Measurements from ENCODE around the gene SRCAP.

The SRCAP gene

DNA sequence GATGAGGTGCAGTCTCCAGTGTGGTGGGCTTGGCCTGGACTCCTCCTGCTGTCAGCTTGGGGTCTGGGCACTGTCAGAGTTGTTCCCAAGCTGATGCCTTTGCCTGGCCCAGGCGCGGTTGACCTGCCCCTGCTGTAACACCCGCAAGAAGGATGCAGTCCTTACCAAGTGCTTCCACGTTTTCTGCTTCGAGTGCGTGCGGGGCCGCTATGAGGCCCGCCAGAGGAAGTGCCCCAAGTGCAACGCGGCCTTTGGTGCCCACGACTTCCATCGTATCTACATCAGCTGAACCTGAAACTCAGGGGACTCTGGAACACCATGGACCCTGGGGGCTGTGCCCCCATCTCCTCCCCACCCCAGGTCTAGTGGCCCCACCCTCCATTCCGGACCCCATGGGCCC, 74.9 kb downstream of the SRCAP start:
- no peak overlapping the region for H3K4me3 Mint-ChIP-seq
- peaks cover 27% of the 10 kb centered on the region for H3K4me1 Mint-ChIP-seq (ENCODE audit: low read depth)
- H3K36me3 Mint-ChIP-seq (ENCODE audit: low read depth) = peaks cover 72% of the 10 kb centered on the region
- no peak overlapping the region for H3K27ac Mint-ChIP-seq
- no peaks in the 10 kb centered on the region for H3K9me3 Mint-ChIP-seq
- no peak for DNase-seq
- H3K27me3 Mint-ChIP-seq = no peaks in the 10 kb centered on the region

DNA sequence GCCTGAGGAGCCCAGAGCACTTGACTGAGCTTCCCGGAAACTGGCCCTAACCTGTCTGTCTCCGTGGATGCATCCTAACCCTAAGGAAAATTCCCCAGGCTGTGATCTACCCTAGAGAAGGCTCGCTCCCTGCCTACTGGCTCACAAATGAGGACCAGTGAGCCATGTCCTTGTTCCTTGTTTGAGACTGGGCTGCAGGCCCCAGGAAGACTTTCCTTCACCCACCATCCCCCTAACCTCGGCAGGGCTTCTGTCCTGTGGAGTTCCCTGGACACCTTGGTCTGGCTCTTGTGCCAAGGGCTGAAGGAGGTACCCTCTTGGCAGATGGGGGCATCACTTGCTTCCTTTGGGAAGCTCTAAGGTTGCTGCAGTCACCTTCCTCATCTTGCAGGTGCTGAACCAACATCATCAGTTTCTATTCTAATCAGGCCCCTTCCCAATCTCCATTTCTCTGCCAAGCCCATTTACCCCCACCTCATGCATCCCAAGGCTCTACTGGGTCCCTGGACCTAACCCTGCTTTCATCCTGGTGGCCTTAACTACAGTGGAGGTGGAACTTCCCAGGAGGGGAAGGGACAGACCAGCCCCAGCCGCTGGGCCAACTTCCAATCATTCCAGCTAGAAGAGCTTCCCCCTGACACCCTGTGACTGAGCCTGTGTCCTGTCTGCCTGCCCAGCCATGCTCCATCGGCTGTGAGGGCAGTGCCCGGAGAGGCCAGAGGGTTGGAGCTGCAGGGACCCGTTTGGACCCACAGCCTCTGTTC, 75.6 kb downstream of the SRCAP start:
- H3K36me3 Mint-ChIP-seq (ENCODE audit: low read depth) = peaks cover 65% of the 10 kb centered on the region
- peak overlapping the region; percentile 93 for H3K4me3 Mint-ChIP-seq
- no peaks in the 10 kb centered on the region for H3K9me3 Mint-ChIP-seq
- H3K4me1 Mint-ChIP-seq (ENCODE audit: low read depth) = peaks cover 27% of the 10 kb centered on the region
- H3K27me3 Mint-ChIP-seq = no peaks in the 10 kb centered on the region
- DNase-seq = no peak
- H3K27ac Mint-ChIP-seq = peak overlapping the region; percentile 95

DNA sequence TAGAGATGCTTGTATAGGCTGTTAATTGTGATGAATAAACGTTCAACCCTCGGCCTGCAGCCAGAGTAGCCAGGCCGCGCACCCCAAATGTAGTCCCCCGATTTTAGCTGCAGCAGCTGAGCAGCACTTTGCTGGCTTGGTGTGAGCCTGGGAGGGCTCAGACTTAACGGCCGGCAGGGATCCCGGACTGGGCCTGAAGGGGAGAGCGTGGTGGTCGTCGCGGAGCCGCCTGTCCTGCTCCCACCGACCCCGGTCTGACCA, 76.1 kb downstream of the SRCAP start:
- DNase-seq = no peak
- peak overlapping the region; percentile 95 for H3K27ac Mint-ChIP-seq
- H3K9me3 Mint-ChIP-seq = no peaks in the 10 kb centered on the region
- peaks cover 27% of the 10 kb centered on the region for H3K4me1 Mint-ChIP-seq (ENCODE audit: low read depth)
- H3K4me3 Mint-ChIP-seq = peak overlapping the region; percentile 93
- H3K27me3 Mint-ChIP-seq = no peaks in the 10 kb centered on the region
- peaks cover 59% of the 10 kb centered on the region for H3K36me3 Mint-ChIP-seq (ENCODE audit: low read depth)

DNA sequence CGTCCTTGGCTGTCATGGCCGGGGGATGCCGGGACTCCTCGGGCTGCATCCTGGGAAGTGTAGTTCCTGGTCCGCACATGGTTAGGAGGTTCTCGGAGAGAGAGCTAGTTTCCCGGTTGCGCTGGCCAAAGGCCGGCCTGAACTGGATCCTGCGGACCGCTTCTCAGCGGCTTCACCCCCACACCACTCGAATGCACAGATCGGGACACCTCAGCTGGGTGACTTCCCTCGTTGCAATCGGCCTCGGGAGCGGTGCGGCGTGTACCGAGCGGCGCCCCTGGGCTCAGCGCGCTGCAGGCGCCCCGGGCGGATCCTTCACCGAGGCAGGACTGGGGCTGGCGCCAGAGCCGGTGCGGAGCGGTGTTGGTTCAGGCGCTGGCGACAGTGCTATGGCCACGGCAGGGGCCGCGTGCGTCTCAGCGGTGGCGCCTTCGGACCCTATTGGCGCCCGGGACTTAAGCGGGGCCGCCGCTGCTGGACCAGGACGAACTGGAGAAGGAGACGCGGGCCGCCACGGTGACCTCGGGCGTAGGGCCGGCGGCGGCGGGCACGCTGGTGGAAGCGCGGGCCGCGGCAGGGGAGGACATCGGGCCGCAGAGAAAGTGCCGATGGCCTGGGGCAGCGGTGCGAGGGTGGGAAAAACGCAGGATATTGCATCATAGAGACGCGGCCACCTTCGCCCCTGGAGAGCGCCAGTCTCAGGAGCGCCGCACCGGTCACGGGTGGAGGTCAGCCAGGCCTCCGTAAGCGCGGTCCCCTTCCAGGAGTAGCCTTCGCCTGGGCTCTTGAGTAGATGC, 76.6 kb downstream of the SRCAP start:
- Mint-ChIP-seq H3K36me3 (ENCODE audit: low read depth) (peaks cover 54% of the 10 kb centered on the region), H3K27ac (peak overlapping the region; percentile 95), H3K9me3 (no peaks in the 10 kb centered on the region), H3K27me3 (no peaks in the 10 kb centered on the region), H3K4me3 (peak overlapping the region; percentile 93), H3K4me1 (ENCODE audit: low read depth) (peaks cover 27% of the 10 kb centered on the region)
- peak; percentile 79 for DNase-seq

DNA sequence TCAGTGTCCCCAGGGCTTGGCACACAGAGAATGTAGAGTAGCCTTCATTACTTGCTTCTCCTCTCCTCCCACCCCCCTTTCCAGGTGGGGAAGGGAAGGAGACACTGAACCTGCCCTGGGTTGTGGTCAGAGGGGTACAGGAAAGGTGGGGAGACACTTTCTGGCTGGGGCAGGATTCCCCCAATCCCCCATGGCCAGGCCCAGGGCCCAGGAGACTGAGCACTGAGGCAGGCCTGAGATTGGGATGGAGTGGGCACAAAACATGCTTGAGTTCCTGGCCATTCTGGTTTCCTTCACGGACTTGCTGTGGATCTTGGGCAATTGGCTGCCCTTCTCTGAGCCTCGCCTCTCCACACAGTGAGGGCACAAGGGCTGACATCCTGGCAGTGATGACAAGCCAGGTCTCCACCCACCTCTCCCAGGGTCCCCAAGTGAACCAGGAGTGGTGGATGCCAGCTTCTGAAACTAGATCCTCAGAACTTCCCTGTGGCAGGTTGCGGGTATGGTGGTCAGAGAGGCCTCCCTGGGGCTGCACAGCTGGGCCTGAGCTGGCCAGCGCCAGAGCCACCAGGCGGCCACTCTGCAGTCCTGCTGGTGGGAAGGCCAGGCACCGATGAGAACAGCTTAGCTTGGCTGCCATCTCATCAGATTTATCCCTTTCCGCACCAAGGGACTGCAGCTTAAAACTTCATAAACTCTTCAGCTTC, 78.8 kb downstream of the SRCAP start:
- Mint-ChIP-seq H3K36me3 (ENCODE audit: low read depth) (peaks cover 41% of the 10 kb centered on the region), H3K27me3 (no peaks in the 10 kb centered on the region), H3K4me3 (peak overlapping the region; percentile 93), H3K27ac (no peak overlapping the region), H3K9me3 (no peaks in the 10 kb centered on the region), H3K4me1 (ENCODE audit: low read depth) (peaks cover 25% of the 10 kb centered on the region)
- DNase-seq = no peak

DNA sequence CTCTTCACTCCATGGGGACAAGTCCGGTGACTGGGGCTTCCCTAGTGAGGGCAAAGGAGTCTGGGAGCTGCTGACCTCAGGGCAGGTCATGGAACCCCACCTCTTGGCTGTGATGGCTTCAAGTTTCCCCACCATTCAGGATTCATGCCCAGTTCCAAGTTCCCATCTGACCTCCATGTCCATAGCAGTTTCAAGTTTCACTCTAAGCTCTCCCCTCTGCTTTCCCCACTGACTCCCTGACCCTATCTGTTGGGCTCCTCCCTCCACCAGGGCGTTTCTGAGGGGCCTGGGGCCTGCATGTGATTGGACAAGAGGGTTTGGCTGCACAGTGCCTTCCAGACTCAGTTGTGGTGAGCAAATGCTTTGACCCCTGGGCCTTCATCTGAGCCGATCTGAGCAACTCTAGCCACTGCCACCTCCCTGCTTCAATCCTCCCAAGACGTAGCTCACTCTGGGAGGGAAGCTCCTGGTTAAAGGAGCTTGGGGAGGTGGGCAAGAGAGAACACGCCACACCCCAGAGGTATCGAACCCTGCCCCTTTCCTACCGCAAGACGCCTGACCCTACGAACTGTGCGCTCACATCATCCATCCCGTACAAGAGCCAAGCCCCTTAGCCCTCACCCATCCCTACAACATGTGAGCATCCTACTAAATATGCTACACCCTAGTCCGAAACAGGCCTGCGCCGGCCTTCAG, 79.7 kb downstream of the SRCAP start:
- no peaks in the 10 kb centered on the region for H3K9me3 Mint-ChIP-seq
- H3K36me3 Mint-ChIP-seq (ENCODE audit: low read depth) = peaks cover 39% of the 10 kb centered on the region
- DNase-seq = no peak
- H3K27ac Mint-ChIP-seq = no peak overlapping the region
- peaks cover 23% of the 10 kb centered on the region for H3K4me1 Mint-ChIP-seq (ENCODE audit: low read depth)
- no peak overlapping the region for H3K4me3 Mint-ChIP-seq
- H3K27me3 Mint-ChIP-seq = no peaks in the 10 kb centered on the region

DNA sequence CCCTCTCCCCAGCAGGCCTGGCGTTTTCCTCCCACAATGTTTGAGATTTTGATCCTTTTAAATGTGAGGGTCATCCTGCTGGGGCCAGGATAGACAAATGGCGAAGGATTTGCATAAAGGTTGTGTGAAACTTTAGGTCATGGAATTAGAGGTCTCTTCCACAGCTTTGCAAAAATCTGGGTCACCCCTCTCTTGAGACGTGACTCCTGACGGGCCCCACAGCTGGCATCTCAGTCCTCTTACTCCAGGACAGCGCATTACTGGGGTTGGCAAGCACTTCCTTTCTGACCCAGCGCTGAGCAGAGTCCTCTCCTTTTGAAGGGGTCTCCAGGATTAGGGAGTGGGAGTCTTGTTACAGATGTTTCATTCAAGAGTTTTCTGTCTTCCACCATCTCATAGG, 80.6 kb downstream of the SRCAP start:
- Mint-ChIP-seq H3K4me3 (no peak overlapping the region), H3K4me1 (ENCODE audit: low read depth) (peaks cover 22% of the 10 kb centered on the region), H3K27ac (no peak overlapping the region), H3K9me3 (no peaks in the 10 kb centered on the region), H3K27me3 (no peaks in the 10 kb centered on the region), H3K36me3 (ENCODE audit: low read depth) (peaks cover 30% of the 10 kb centered on the region)
- no peak for DNase-seq

DNA sequence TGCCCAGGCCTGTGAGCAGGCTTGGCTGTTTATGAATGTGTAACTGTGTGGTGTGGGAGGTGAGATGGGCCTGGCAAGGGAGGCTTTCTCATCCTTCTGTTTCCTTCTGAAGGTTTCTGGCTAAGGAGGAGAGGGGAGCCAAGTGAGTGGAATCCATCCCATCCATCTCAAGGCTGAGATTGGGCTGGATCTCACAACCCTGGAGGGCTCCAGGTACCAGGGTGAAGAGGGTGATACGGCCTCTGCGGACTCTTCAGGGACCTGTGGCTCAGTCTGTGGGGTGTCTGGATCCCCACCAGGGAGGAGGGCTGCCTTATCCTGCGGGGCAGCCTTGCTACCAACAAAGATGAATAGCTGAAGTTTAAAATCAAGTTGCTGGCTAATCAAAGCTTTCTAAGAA, 81.0 kb downstream of the SRCAP start:
- no peaks in the 10 kb centered on the region for H3K9me3 Mint-ChIP-seq

DNA sequence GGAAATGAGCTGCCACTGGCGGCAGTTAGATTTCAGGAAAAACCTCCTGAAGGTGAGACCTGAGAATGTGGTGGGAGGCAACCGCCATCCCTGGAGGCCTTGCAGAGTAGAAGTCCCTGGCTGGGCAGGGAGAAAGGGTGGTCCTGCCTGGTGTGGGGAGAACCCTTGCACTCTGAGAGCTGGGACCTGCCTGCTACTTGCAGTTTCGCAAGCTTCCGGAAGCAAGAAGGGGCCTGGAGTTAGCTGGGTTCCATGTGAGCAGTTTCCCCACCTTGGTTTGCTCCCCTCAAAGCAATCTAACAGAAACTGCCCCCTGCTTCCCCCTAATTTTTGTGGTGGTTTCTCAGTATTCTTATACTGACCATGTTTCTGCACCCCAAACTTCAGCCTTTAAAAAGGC, 81.6 kb downstream of the SRCAP start:
- peaks cover 19% of the 10 kb centered on the region for H3K4me1 Mint-ChIP-seq (ENCODE audit: low read depth)
- DNase-seq = no peak
- H3K9me3 Mint-ChIP-seq = no peaks in the 10 kb centered on the region
- H3K36me3 Mint-ChIP-seq (ENCODE audit: low read depth) = peaks cover 22% of the 10 kb centered on the region
- no peak overlapping the region for H3K4me3 Mint-ChIP-seq
- H3K27me3 Mint-ChIP-seq = no peaks in the 10 kb centered on the region
- H3K27ac Mint-ChIP-seq = no peak overlapping the region

More for the DNA sequence above, 81.0 kb downstream of the SRCAP start:
- Mint-ChIP-seq H3K4me3 (no peak overlapping the region), H3K36me3 (ENCODE audit: low read depth) (peaks cover 26% of the 10 kb centered on the region), H3K4me1 (ENCODE audit: low read depth) (peaks cover 18% of the 10 kb centered on the region), H3K27ac (no peak overlapping the region), H3K27me3 (no peaks in the 10 kb centered on the region)
- no peak for DNase-seq

DNA sequence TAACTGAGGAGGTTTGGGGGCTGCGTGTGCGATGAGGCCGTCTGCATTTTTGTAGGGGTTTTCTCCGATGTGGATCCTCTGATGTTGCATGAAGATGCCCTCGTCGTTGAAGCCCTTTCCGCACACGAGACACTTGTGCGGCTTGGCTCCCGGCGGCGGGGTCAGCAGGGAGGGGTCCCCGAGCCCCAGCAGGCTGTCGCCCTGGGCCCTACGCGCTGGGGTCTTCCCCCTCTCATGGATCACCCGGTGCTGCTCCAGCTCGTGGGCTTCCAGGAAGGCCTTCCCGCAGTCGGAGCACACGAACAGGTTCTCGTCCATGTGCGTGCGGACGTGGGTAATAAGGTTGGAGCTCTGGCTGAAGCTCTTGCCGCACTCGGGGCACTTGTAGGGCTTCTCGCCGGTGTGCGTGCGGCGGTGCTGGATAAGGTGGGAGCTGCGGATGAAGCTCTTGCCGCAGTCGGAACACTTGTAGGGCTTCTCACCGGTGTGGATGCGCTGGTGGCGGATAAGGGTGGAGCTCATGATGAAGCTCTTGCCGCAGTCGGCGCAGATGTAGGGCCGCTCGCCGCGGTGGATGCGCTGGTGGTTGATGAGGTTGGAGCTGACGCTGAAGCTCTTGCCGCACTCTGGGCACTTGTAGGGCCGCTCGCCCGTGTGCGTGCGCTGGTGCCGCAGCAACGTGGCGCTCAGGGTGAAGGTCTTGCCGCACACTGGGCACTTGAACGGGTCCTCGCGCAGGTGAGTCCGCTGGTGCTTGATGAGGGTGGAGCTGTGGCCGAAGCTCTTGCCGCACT, 83.7 kb downstream of the SRCAP start:
- H3K4me1 Mint-ChIP-seq (ENCODE audit: low read depth) = peaks cover 18% of the 10 kb centered on the region
- no peak overlapping the region for H3K4me3 Mint-ChIP-seq
- H3K36me3 Mint-ChIP-seq (ENCODE audit: low read depth) = peaks cover 18% of the 10 kb centered on the region
- no peak overlapping the region for H3K27ac Mint-ChIP-seq
- H3K27me3 Mint-ChIP-seq = peaks cover under 1% of the 10 kb centered on the region
- DNase-seq = no peak
- no peaks in the 10 kb centered on the region for H3K9me3 Mint-ChIP-seq

DNA sequence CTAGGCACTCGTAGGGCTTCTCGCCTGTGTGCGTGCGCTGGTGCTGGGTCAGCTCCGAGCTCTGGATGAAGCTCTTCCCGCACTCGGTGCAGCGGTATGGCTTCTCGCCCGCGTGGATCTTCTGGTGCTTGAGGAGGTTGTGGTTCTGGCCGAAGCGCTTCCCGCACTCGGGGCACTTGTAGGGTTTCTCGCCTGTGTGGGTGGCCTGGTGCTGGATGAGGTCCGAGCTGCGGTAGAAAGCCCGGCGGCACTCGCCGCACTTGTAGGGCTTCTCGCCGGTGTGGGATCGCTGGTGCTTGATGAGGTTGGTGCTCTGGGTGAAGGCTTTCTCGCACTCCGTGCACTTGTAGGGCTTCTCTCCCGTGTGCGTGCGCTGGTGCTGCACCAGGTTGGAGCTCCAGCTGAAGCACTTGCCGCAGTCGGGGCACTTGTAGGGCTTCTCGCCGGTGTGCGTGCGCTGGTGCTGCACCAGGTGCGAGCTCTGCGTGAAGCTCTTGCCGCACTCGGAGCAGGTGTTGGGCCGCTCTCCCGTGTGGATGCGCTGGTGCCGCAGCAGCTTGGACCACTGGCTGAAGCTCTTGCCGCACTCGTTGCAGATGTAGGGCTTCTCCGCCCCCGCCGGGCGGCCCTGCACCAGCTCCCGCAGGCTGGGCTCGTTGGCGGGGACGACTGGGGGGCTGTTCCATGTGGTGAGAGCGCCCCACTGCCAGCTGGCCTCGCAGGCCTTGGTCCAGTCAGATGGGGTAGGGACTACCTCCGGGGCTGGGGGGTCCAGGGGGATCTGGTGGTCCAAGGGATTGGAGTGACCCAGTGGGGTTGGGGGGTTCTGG, 84.5 kb downstream of the SRCAP start:
- no peak for DNase-seq
- Mint-ChIP-seq H3K4me3 (no peak overlapping the region), H3K27ac (no peak overlapping the region), H3K4me1 (ENCODE audit: low read depth) (peaks cover 21% of the 10 kb centered on the region), H3K36me3 (ENCODE audit: low read depth) (peaks cover 18% of the 10 kb centered on the region), H3K27me3 (peaks cover 4% of the 10 kb centered on the region), H3K9me3 (no peaks in the 10 kb centered on the region)

DNA sequence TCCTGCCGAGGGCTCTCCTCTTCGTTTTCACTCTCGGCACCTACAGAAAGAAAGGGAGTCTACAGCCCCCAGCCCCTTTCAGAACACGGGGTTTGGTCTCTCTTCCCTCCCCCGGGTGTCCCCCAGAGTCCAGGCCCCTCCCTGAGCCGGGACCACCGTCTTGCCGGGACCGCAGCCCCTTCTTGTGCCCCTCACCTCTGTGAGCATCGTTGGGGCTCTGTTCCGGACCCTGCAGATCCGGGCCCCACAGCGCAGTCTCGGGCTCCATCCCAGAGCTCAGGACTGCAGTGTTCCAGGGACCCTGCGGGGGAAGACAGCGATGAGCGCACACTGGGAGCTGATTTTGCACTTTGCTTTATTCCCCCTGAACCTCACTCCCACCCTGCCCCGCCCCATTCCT, 85.2 kb downstream of the SRCAP start:
- Mint-ChIP-seq H3K4me3 (no peak overlapping the region), H3K9me3 (no peaks in the 10 kb centered on the region), H3K27ac (no peak overlapping the region), H3K4me1 (ENCODE audit: low read depth) (peaks cover 21% of the 10 kb centered on the region), H3K27me3 (peaks cover 4% of the 10 kb centered on the region), H3K36me3 (ENCODE audit: low read depth) (peaks cover 18% of the 10 kb centered on the region)
- no peak for DNase-seq
